Hematopoietic multipotent progenitor cell (in vitro differentiated cells): ENCODE results near the gene IREB2. TPM values are rescaled to one million over a fixed set of nuclear protein-coding genes. Genes with fewer than 3 reads are reported as not detected.
"Not testable (repeated sequence)": the region's sequence is repeated elsewhere in the genome, so short reads cannot be mapped to it uniquely, and the experiment has no call there.

ENCODE experiments used
- DNase-seq, 3 donors: peaks; one replicate each; pipeline ENCODE4 v3.0.0-alpha.2; 2011 to 2015; ENCODE audit warnings: low read depth in 2 of 3, low spot score in 2 of 3
- total RNA-seq: library from RNA; depleted of rRNA; stranded (reverse); fragments of >200 nt; gene quantifications from one replicate; pipeline ENCODE4 v1.2.3, GENCODE V29; 2012

Gene IREB2, protein sequence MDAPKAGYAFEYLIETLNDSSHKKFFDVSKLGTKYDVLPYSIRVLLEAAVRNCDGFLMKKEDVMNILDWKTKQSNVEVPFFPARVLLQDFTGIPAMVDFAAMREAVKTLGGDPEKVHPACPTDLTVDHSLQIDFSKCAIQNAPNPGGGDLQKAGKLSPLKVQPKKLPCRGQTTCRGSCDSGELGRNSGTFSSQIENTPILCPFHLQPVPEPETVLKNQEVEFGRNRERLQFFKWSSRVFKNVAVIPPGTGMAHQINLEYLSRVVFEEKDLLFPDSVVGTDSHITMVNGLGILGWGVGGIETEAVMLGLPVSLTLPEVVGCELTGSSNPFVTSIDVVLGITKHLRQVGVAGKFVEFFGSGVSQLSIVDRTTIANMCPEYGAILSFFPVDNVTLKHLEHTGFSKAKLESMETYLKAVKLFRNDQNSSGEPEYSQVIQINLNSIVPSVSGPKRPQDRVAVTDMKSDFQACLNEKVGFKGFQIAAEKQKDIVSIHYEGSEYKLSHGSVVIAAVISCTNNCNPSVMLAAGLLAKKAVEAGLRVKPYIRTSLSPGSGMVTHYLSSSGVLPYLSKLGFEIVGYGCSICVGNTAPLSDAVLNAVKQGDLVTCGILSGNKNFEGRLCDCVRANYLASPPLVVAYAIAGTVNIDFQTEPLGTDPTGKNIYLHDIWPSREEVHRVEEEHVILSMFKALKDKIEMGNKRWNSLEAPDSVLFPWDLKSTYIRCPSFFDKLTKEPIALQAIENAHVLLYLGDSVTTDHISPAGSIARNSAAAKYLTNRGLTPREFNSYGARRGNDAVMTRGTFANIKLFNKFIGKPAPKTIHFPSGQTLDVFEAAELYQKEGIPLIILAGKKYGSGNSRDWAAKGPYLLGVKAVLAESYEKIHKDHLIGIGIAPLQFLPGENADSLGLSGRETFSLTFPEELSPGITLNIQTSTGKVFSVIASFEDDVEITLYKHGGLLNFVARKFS
- total RNA-seq = 18.9 TPM

DNA sequence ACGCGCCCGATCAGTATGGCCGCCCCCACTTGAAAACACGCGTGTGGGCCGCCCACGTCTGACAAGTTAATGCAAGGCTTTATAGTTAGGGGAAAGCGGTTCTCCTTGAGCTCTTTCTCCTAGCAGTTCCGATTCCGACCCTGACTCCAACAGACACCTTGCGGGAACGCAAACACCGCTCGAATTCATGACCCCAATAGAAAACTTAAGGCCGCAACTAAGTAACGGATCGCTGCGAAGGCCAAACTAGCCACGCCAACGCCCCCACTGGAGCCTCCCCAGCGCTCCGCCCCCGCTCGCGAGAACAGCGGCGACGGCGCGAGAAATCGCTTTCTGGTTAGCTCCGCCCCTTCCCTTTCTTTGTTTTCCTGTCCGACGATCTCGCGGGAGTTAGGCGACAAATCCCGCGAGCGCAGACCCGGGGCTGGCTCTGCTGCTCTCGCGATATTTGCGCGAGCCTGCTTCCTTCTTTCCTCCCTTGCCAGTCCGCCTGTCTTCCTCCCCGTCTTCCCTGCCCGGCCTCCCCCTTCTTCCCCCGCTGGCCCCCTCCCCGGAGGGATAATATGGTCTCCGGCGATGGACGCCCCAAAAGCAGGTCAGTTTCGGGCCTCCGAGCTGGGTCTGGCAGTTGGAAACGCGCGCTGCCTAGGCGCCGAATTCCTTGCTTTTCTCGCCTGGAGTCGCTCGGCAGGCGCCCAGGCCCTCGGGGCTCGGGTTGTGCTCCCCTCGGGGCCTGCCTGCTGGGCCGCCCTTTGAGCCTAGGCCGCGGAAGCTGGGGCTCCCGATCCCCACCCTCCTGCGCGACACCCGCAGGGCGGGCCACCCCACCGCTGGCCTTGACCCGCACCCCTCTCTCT lies at the start of gene IREB2:
TSS of gene IREB2 (plus strand) at position 455 of the 857 bp plus-strand sequence. CDS start at position 577, 122 bp downstream.
- DNase-seq = peak; percentile 95 to 99 (median 99)

GRCh38 chr15:78388865-78389264 lies 49.2 kb upstream of the IREB2 start:
- DNase-seq = no peak

GRCh38 chr15:78389322-78389721 lies 48.7 kb upstream of the IREB2 start:
- DNase-seq = no peak

DNA sequence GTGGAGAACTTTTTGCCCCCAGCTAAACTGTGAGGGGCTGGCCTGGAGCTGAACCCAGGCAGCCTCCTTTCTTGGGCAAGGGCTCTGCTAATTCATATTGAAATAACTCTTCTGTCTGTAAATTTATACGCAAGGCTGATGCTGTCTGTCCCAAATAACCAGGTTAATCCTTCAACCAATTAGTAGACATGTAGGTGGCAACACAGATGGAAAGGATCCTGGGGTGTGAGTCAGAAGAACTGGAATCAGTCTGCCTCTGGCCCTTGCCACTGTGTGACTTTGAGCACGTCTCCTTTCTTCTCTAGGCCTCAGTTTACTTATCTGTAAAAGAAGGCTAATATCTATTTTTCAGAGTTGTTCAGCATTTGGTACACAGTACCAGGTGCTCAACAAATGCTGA lies 48.3 kb upstream of the IREB2 start:
- no peak for DNase-seq

DNA sequence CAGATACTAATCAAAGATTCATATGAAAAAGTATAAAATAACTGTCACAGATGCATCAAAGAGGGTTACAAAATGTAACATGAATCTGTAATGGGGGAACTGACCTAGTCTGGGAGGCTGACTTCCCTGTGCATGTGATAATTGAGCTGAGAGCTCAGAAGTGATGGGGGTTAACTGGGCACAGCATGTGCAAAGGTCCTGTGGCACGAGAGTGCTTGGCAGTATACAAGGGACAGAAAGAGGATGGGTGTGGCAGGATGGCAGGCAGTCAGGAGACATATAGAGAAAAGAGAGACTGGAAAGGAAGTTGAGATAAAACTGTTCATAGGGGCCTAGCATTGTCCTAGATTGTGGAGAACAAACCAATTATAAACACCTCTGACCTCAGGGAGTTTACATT lies 47.8 kb upstream of the IREB2 start:
- no peak for DNase-seq

DNA sequence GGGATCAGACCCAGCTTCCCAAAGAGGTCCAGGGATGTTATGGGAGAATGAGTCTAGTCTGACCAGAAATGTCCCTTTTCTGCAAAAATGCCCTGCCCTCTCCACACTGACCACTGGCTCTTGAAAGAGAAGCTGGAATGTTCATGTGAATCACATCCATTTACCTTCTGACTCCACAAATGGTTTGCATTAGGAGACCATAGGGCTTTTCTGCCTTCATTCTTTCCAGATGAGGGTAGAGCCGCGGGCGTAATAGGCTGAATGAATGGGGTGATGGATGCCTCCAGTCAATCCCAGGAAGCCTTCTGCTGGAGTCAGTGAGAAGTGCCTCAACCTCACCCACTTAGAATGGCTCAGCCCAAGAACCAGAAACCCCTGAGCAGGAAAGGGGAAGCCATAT lies 47.2 kb upstream of the IREB2 start:
- no peak for DNase-seq

- no peak for DNase-seq
Measured at GRCh38 chr15:78391781-78392180, 46.2 kb upstream of the IREB2 start.

DNA sequence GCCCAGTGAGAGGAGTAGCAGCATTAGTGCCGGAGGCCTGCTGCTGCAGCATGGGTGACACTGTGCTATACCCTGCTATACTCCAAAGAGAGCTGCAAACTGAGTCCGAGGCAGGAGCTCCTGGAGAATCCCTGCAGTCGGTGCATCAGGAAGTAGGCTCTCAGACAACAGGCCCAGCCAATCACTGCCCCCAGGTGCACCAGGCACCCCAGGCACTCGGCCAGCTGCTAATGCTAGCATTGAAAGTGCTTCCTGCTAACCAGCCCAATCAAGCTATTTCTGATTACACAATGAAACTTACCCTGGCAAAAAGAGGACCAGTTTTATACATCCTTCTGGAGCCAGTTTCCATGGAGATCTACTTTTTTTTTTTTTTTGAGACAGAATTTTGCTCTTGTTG lies 45.6 kb upstream of the IREB2 start:
- DNase-seq = no peak

DNA sequence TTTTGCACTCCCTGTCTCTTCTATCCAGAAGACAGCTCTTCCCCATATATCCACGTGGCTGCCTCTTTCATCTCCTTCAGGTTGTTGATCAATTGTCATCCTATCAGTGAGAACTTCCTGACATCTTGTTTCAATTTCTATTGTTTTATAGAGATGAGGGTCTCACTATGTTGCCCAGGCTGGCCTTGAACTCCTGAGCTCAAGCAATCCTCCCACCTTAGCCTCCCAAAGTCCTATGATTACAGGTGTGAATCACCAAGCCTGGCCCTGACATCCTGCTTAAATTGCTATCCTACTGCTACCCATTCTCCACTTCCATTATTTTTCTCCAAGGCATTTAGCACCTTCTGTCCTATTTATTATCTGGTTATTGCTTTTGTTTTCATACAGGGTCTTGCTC lies 44.9 kb upstream of the IREB2 start:
- no peak for DNase-seq

GRCh38 chr15:78394026-78394425 lies 44.0 kb upstream of the IREB2 start:
- DNase-seq = no peak

DNA sequence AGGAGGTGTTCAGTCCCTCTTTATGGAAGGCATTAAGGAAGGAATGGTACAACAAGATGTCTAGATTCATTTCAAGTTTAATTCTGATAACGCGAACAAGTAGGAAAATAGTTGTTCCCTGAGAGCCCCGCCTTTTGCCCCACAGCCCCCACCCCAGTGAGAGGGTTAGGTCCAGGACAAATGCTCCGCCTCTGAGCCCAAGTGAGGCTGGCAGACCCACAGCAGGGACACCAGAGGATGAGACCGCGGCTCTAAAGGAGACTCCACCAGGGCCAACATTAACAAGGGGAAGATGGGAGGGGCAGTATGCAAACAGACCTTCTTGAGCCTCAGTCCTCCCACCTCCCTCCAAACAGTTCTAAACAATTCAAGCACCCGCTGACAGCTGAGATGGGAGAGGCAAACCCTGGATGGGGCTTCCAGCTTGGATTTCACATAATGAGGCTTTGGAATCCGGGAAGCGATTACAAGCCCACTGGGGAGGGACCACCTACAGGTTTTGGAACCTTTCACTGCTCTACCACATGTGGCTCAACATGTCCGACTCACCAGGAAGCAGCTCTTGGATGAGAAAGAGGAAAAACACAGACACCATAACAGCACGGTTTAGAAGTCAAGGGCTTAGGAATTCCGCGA lies 42.9 kb upstream of the IREB2 start:
- DNase-seq = no peak

DNA sequence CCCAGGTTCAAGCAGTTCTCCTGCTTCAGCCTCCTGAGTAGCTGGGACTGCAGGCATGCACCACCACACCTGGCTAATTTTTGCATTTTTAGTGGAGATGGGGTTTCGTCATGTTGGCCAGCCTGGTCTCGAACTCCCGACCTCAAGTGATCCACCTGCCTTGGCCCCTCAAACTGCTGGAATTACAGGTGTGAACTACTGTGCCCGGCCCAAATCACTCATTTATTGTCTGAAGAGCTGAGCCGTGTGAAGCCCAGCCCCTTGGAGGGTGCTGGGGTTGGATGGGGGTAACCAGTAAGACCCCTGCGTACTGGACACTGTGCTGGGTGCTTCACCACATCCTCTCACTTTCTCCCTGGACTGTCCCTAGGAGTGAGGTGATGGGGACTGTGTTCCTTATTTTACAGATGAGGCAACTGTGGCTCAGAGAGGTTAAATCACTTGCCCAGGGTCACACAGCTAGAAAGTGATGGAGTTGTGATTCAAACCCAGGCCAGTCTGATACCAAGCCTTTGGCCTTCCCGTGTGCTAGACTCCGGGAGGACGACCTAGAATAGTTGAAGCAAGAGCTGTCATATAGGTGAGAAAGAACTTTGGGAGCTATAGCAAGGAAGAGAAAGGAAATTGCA lies 41.7 kb upstream of the IREB2 start:
- DNase-seq = no peak

DNA sequence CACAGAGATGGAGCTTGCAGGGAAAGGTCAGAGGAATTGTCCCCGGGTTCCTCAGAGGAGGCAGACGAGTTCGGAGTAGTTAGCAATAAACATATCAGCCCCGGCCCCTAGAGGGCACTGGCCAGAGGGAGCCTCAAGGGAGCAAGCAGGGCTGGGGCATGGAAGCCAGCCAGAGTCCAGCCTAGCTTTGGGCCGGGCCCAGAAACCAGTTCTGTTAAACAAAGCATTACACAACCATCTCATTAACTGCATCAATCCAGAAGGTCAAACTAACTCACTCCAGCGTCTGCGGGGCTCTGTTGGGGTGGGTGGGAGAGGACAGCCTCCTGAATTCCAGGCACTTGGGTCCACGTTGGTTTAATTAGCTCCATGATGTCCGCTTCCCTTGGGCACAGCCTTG lies 41.0 kb upstream of the IREB2 start:
- DNase-seq = no peak

DNA sequence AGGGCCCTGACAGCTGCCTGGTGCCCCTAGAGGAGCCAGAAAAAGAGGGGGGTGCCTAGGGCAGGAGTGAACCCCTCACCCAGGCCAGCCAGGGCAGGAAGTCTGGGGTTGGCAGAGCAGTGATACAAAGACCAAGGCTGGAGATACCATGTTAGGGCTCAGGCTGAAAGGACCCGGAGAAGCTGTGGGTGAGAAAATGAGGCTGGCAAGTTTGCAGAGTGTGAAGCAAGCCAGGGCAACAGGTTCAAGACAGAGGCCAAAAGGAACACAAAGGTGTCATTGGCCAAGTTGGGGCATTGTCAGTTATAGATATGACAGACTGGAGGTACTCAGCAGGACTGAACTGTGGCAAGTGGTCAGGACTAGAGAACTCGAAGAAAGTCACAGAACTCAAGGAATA lies 40.6 kb upstream of the IREB2 start:
- no peak for DNase-seq

GRCh38 chr15:78398076-78398825 lies 39.8 kb upstream of the IREB2 start:
- no peak for DNase-seq

DNA sequence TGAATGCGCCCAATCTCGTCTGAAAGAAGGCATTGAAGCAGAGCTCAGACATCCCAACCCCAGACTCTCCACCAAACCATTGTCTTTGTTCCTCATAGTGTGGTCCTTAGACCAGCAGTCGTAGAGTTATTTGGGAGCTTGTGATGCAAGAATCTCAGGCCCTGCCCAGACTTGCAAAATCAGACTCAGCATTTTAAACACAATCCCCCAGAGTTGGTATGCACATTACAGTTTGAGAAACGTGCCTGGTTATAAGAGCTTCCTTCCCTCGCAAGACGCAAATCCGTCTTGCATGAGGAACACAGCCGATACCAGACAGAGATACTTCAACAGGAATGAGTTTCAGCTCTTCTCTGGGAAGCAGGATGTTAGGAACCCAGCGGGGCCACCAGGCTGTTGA lies 38.9 kb upstream of the IREB2 start:
- no peak for DNase-seq

- DNase-seq = no peak
Measured at GRCh38 chr15:78402061-78402610, 35.9 kb upstream of the IREB2 start.

DNA sequence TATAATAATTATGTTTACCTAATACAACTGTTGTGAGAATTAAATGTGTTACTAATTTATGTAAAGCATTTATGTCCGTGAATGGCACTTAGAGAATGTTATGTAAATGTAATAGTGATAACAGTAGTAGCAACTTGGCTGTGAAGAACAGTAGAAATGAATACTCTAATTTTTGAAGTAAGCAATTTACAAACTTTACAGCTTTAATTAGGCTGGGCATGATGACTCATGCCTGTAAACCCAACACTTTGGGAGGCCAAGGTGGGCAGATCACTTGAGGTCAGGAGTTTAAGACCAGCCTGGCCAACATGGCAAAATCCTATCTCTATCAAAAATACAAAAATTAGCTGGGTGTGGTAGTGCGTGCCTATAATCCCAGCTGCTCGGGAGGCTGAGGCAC lies 33.9 kb upstream of the IREB2 start:
- DNase-seq = no peak

- not testable (repeated sequence) for DNase-seq
Measured at GRCh38 chr15:78404796-78405195, 33.2 kb upstream of the IREB2 start.
